K562 (cell line): Measurements from ENCODE around the gene OR1E1. TPM values are rescaled to one million over a fixed set of nuclear protein-coding genes. Genes with fewer than 3 reads are reported as not detected.

Source experiments
- ESRRB ChIP-seq: fragments of 250-450 bp; sonication (Bioruptor Pico); IDR thresholded peaks from 2 replicates; pipeline ENCODE4 v1.5.0; 2020; ENCODE audit warnings: mild to moderate bottlenecking, moderate library complexity, borderline replicate concordance
- FUS ChIP-seq: fragments of 200-400 bp; formaldehyde crosslinking; optimal IDR thresholded peaks from 2 replicates; pipeline ENCODE3; 2017; ENCODE audit warnings: low read depth, low read length
- GABPA ChIP-seq: fragments of 200-800 bp; sonication (Bioruptor generic); conservative IDR thresholded peaks from 2 replicates; pipeline ENCODE4 v1.6.1; 2016; ENCODE audit warnings: low read depth, missing genetic modification characterization, missing compliant biosample characterization
- HDAC2 ChIP-seq: fragments of 450-650 bp; IDR thresholded peaks from 2 replicates; pipeline ENCODE4 v1.6.1; 2016; ENCODE audit warnings: mild to moderate bottlenecking
- MAFF ChIP-seq: IDR thresholded peaks from 2 replicates; pipeline ENCODE4 v1.6.1; 2012; ENCODE audit warnings: low read length, improper control_type of control experiment
- RAD21 ChIP-seq, 2 experiments: fragments of 250-450 bp in 1 of 2; fragments of 450-650 bp in 1 of 2; sonication (Bioruptor Pico) in 1 of 2; formaldehyde crosslinking in 1 of 2; IDR thresholded peaks in 1 of 2; conservative IDR thresholded peaks in 1 of 2; 2 replicates each; pipeline versions ENCODE4 v1.4.0 to v1.8.0; 2020 to 2022; ENCODE audit warnings: mild to moderate bottlenecking in 2 of 2, moderate library complexity in 1 of 2
- RBM17 ChIP-seq: fragments of 200-400 bp; formaldehyde crosslinking; IDR thresholded peaks from 2 replicates; pipeline ENCODE4 v1.6.1; 2017; ENCODE audit warnings: low read depth, mild to moderate bottlenecking, low read length, borderline replicate concordance
- RCOR1 ChIP-seq, 2 experiments: IDR thresholded peaks; 2 replicates each; pipeline ENCODE4 v1.6.1; 2012; ENCODE audit warnings: low read depth in 2 of 2, low read length in 2 of 2, borderline replicate concordance in 1 of 2, improper control_type of control experiment in 1 of 2
- SETDB1 ChIP-seq: IDR thresholded peaks from one replicate; pipeline ENCODE4 v1.6.1; 2012; ENCODE audit warnings: low read length, control low read depth, inconsistent platforms
- SNRNP70 ChIP-seq: fragments of 200-400 bp; formaldehyde crosslinking; optimal IDR thresholded peaks from 2 replicates; pipeline ENCODE3; 2017; ENCODE audit warnings: low read depth, low read length
- TAF9B ChIP-seq: fragments of 450-650 bp; IDR thresholded peaks from 2 replicates; pipeline ENCODE4 v1.6.1; 2018; ENCODE audit warnings: mild to moderate bottlenecking; ENCODE audit not compliant: partially characterized antibody
- ZNF316 ChIP-seq: fragments of 450-650 bp; IDR thresholded peaks from 2 replicates; pipeline ENCODE4 v1.6.1; 2016
- ZNF445 ChIP-seq: fragments of 250-450 bp; sonication (Bioruptor Pico); IDR thresholded peaks from 2 replicates; pipeline ENCODE4 v1.4.0; 2020; ENCODE audit warnings: low read depth, mild to moderate bottlenecking, moderate library complexity
- ZNF561 ChIP-seq: fragments of 450-650 bp; formaldehyde crosslinking; conservative IDR thresholded peaks from 2 replicates; pipeline ENCODE4 v1.4.0; 2020; ENCODE audit warnings: mild to moderate bottlenecking, moderate library complexity
- polyA plus RNA-seq, 8 experiments: library from polyadenylated mRNA; depleted of rRNA in 4 of 8; stranded (reverse) in 5 of 8; unstranded in 3 of 8; fragments of >200 nt; fragmentation: Nextera tagmentation in 2 of 8; fragmentation: Illumina TruSeq in 1 of 8; extraction: Ambion mirVana in 2 of 8; extraction: Trizol in 1 of 8; gene quantifications; 2 replicates each; pipeline versions ENCODE4 v1.2.1 to v1.2.3, GENCODE V29; 2011 to 2014; ENCODE audit warnings: inconsistent platforms in 1 of 8, missing spikeins in 1 of 8
- total RNA-seq, 7 experiments: library from RNA; depleted of rRNA in 6 of 7; stranded (reverse); fragments of >200 nt in 6 of 7; fragmentation: Illumina TruSeq in 2 of 7; extraction: Trizol in 2 of 7; gene quantifications; 2 replicates each; pipeline versions ENCODE4 v1.2.1 to v1.2.3, GENCODE V29; 2011 to 2021; ENCODE audit warnings: low replicate concordance in 1 of 7
- TF ChIP-seq, protein P1 (sequence below): fragments of 250-450 bp; sonication (Bioruptor Pico); IDR thresholded peaks from 2 replicates; pipeline ENCODE4 v1.9.0; 2021; ENCODE audit warnings: mild to moderate bottlenecking, inconsistent platforms
- TF ChIP-seq, protein P2 (sequence below): fragments of 450-650 bp; IDR thresholded peaks from 2 replicates; pipeline ENCODE4 v1.6.1; 2017; ENCODE audit warnings: antibody characterized with exemption, mild to moderate bottlenecking
- TF ChIP-seq, protein P3 (sequence below): sonication (generic); formaldehyde crosslinking; IDR thresholded peaks from 2 replicates; pipeline ENCODE4 v1.5.0; 2020; ENCODE audit warnings: missing genetic modification reagents
- TF ChIP-seq, protein P4 (sequence below): fragments of 450-650 bp; IDR thresholded peaks from 2 replicates; pipeline ENCODE4 v1.7.1; 2018; ENCODE audit warnings: mild to moderate bottlenecking, low read depth; ENCODE audit not compliant: partially characterized antibody

OR1E1 gene
- total and polyA plus RNA-seq, 9 of the 15 experiments (the other 6 are each of a cell fraction or from before 2014, with no cell fraction given): not detected

- TF ChIP-seq RCOR1 (IDR thresholded peaks at IDR 0.05; ENCODE audit: borderline replicate concordance in 1 of 2, low read depth in 2 of 2, low read length in 2 of 2): no peak
- TF ChIP-seq, protein P1, sequence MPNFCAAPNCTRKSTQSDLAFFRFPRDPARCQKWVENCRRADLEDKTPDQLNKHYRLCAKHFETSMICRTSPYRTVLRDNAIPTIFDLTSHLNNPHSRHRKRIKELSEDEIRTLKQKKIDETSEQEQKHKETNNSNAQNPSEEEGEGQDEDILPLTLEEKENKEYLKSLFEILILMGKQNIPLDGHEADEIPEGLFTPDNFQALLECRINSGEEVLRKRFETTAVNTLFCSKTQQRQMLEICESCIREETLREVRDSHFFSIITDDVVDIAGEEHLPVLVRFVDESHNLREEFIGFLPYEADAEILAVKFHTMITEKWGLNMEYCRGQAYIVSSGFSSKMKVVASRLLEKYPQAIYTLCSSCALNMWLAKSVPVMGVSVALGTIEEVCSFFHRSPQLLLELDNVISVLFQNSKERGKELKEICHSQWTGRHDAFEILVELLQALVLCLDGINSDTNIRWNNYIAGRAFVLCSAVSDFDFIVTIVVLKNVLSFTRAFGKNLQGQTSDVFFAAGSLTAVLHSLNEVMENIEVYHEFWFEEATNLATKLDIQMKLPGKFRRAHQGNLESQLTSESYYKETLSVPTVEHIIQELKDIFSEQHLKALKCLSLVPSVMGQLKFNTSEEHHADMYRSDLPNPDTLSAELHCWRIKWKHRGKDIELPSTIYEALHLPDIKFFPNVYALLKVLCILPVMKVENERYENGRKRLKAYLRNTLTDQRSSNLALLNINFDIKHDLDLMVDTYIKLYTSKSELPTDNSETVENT (CRISPR knock-in tag): no peak
- TF ChIP-seq RAD21 (CRISPR knock-in tag; conservative IDR thresholded peaks at IDR 0.05 in 1 of 2, IDR thresholded peaks at IDR 0.05 in 1 of 2): no peak
- no peak for TF ChIP-seq ZNF561 (CRISPR knock-in tag)
- TF ChIP-seq FUS: no peak
- TF ChIP-seq MAFF: peak; percentile 91
- no peak for TF ChIP-seq TAF9B
- no peak for TF ChIP-seq HDAC2
- TF ChIP-seq, protein P2, sequence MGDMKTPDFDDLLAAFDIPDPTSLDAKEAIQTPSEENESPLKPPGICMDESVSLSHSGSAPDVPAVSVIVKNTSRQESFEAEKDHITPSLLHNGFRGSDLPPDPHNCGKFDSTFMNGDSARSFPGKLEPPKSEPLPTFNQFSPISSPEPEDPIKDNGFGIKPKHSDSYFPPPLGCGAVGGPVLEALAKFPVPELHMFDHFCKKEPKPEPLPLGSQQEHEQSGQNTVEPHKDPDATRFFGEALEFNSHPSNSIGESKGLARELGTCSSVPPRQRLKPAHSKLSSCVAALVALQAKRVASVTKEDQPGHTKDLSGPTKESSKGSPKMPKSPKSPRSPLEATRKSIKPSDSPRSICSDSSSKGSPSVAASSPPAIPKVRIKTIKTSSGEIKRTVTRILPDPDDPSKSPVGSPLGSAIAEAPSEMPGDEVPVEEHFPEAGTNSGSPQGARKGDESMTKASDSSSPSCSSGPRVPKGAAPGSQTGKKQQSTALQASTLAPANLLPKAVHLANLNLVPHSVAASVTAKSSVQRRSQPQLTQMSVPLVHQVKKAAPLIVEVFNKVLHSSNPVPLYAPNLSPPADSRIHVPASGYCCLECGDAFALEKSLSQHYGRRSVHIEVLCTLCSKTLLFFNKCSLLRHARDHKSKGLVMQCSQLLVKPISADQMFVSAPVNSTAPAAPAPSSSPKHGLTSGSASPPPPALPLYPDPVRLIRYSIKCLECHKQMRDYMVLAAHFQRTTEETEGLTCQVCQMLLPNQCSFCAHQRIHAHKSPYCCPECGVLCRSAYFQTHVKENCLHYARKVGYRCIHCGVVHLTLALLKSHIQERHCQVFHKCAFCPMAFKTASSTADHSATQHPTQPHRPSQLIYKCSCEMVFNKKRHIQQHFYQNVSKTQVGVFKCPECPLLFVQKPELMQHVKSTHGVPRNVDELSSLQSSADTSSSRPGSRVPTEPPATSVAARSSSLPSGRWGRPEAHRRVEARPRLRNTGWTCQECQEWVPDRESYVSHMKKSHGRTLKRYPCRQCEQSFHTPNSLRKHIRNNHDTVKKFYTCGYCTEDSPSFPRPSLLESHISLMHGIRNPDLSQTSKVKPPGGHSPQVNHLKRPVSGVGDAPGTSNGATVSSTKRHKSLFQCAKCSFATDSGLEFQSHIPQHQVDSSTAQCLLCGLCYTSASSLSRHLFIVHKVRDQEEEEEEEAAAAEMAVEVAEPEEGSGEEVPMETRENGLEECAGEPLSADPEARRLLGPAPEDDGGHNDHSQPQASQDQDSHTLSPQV: no peak
- TF ChIP-seq ZNF316: peak; percentile 85
- TF ChIP-seq GABPA (tag): no peak
- no peak for TF ChIP-seq SNRNP70
- no peak for TF ChIP-seq SETDB1
- no peak for TF ChIP-seq RBM17
- TF ChIP-seq, protein P3, sequence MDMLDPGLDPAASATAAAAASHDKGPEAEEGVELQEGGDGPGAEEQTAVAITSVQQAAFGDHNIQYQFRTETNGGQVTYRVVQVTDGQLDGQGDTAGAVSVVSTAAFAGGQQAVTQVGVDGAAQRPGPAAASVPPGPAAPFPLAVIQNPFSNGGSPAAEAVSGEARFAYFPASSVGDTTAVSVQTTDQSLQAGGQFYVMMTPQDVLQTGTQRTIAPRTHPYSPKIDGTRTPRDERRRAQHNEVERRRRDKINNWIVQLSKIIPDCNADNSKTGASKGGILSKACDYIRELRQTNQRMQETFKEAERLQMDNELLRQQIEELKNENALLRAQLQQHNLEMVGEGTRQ (CRISPR knock-in tag): no peak
- TF ChIP-seq ZNF445 (CRISPR knock-in tag): no peak
- no peak for TF ChIP-seq ESRRB
- TF ChIP-seq, protein P4, sequence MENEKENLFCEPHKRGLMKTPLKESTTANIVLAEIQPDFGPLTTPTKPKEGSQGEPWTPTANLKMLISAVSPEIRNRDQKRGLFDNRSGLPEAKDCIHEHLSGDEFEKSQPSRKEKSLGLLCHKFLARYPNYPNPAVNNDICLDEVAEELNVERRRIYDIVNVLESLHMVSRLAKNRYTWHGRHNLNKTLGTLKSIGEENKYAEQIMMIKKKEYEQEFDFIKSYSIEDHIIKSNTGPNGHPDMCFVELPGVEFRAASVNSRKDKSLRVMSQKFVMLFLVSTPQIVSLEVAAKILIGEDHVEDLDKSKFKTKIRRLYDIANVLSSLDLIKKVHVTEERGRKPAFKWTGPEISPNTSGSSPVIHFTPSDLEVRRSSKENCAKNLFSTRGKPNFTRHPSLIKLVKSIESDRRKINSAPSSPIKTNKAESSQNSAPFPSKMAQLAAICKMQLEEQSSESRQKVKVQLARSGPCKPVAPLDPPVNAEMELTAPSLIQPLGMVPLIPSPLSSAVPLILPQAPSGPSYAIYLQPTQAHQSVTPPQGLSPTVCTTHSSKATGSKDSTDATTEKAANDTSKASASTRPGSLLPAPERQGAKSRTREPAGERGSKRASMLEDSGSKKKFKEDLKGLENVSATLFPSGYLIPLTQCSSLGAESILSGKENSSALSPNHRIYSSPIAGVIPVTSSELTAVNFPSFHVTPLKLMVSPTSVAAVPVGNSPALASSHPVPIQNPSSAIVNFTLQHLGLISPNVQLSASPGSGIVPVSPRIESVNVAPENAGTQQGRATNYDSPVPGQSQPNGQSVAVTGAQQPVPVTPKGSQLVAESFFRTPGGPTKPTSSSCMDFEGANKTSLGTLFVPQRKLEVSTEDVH: no peak
- TF ChIP-seq, all 486 proteins: peak for 5
Observed at GRCh38 chr17:3418222-3418621, 20.0 kb upstream of the OR1E1 start (continued).
